Measurements from ENCODE around the gene TMEM222.

DNA sequence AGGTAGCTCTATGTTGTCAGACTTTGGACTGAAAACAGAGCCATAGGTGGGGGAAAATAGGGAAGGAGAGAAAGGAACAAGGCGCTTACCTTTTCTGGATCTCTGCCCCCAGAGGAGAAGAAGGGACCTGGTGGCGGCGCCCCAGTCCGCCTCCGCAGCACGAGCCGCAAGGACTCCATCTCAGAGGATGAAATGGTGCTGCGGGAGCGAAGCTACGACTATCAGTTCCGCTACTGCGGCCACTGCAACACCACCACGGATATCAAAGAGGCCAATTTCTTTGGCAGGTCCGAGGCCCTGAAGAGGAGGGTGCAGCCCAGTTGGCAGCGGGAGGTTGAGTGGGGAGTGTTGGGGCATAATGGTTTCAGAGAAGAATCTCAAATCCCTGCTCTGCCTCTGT is 18.5 kb upstream of the TMEM222 start:
- TF ChIP-seq POLR2AphosphoS5 (IDR thresholded peaks at IDR 0.05; ENCODE audit: low read depth, low read length) (no peak), SIN3A (IDR thresholded peaks at IDR 0.05; ENCODE audit: borderline replicate concordance, insufficient read depth, low read length) (no peak)
- TF ChIP-seq, protein P1, sequence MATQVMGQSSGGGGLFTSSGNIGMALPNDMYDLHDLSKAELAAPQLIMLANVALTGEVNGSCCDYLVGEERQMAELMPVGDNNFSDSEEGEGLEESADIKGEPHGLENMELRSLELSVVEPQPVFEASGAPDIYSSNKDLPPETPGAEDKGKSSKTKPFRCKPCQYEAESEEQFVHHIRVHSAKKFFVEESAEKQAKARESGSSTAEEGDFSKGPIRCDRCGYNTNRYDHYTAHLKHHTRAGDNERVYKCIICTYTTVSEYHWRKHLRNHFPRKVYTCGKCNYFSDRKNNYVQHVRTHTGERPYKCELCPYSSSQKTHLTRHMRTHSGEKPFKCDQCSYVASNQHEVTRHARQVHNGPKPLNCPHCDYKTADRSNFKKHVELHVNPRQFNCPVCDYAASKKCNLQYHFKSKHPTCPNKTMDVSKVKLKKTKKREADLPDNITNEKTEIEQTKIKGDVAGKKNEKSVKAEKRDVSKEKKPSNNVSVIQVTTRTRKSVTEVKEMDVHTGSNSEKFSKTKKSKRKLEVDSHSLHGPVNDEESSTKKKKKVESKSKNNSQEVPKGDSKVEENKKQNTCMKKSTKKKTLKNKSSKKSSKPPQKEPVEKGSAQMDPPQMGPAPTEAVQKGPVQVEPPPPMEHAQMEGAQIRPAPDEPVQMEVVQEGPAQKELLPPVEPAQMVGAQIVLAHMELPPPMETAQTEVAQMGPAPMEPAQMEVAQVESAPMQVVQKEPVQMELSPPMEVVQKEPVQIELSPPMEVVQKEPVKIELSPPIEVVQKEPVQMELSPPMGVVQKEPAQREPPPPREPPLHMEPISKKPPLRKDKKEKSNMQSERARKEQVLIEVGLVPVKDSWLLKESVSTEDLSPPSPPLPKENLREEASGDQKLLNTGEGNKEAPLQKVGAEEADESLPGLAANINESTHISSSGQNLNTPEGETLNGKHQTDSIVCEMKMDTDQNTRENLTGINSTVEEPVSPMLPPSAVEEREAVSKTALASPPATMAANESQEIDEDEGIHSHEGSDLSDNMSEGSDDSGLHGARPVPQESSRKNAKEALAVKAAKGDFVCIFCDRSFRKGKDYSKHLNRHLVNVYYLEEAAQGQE (IDR thresholded peaks at IDR 0.05; ENCODE audit: insufficient read depth in 1 of 2, low read depth in 2 of 2, low read length in 2 of 2): no peak

Data from PFSK-1 (cell line).